Heart right ventricle (tissue), 16 donors: ENCODE results near the gene ZNF208. TPM values are rescaled to one million over a fixed set of nuclear protein-coding genes. Genes with fewer than 3 reads are reported as not detected.
"Not testable (repeated sequence)": the region's sequence is repeated elsewhere in the genome, so short reads cannot be mapped to it uniquely, and the experiment has no call there.

ENCODE experiments used
- ATAC-seq, 8 donors: fragments of 200-7000 bp; cut with Tn5 transposase; one replicate each; pipeline ENCODE4 v1.9.1; 2020; ENCODE audit warnings: mild to moderate bottlenecking in 8 of 8, moderate library complexity in 8 of 8, moderate number of reproducible peaks in 1 of 8
- DNase-seq, 2 donors: peaks; one replicate each; pipeline ENCODE4 v3.0.0-alpha.2; 2020
- H3K27ac ChIP-seq, 10 donors: fragments of 200-600 bp; sonication (generic) in 2 of 10; one replicate each; pipeline versions ENCODE4 v1.5.0 to v1.8.0; 2020 to 2022; ENCODE audit warnings: mild to moderate bottlenecking in 3 of 10
- H3K27me3 ChIP-seq, 7 donors: fragments of 200-600 bp; one replicate each; pipeline ENCODE4 v1.8.0; 2021 to 2022; ENCODE audit warnings: mild to moderate bottlenecking in 2 of 7
- H3K36me3 ChIP-seq, 9 donors: fragments of 200-600 bp; sonication (generic) in 1 of 9; one replicate each; pipeline versions ENCODE4 v1.5.0 to v1.8.0; 2020 to 2022; ENCODE audit warnings: mild to moderate bottlenecking in 2 of 9
- H3K4me1 ChIP-seq, 9 donors: fragments of 200-600 bp; sonication (generic) in 1 of 9; one replicate each; pipeline versions ENCODE4 v1.5.0 to v1.8.0; 2020 to 2022; ENCODE audit warnings: mild to moderate bottlenecking in 4 of 9
- H3K4me3 ChIP-seq, 10 donors: fragments of 200-600 bp; sonication (generic) in 2 of 10; one replicate each; pipeline versions ENCODE4 v1.5.0 to v1.8.0; 2020 to 2022; ENCODE audit warnings: mild to moderate bottlenecking in 7 of 10, moderate library complexity in 2 of 10
- H3K9me3 ChIP-seq, 11 donors: fragments of 200-600 bp in 10 of 11; sonication (generic) in 2 of 11; one replicate each; pipeline versions ENCODE4 v1.5.0 to v1.8.0; 2013 to 2022; ENCODE audit warnings: mild to moderate bottlenecking in 2 of 11, control low read depth in 1 of 11, moderate library complexity in 1 of 11
- WGBS, 2 donors: extraction: QIAGEN DNeasy Blood & Tissue Kit; methylation state at CpG; one replicate each; pipeline ENCODE4 v1.1.7; 2013; ENCODE audit warnings: inconsistent platforms in 1 of 2; 5-methylcytosine and 5-hydroxymethylcytosine counted together
- intact Hi-C, 10 donors: fragments of 100-400 bp; cut with DNase I; formaldehyde crosslinking; loops; one replicate each; pipeline versions ENCODE4 v1.11.1 to v1.14.2; 2022
- polyA plus RNA-seq, 2 donors: library from polyadenylated mRNA; stranded (reverse); fragments of 200-250 nt; gene quantifications; one replicate each; pipeline ENCODE4 v1.2.3, GENCODE V29; 2013
- total RNA-seq, 10 donors: library from RNA; stranded (reverse); fragmentation: NEBNext Ultra II Directional in 3 of 10; extraction: Animal tissue kit (Norgen Biotek cat#: 25700) in 3 of 10; gene quantifications; one replicate each; pipeline versions ENCODE4 v1.2.1 to v1.2.4, GENCODE V29; 2021 to 2023
- TF ChIP-seq, protein P1 (sequence below), 9 donors: fragments of 200-600 bp; sonication (generic) in 2 of 9; IDR thresholded peaks; one replicate each; pipeline versions ENCODE4 v1.5.0 to v1.8.0; 2021 to 2022; ENCODE audit warnings: antibody characterized with exemption in 9 of 9, mild to moderate bottlenecking in 5 of 9, moderate library complexity in 1 of 9
- donor health status: Arrhythmogenic right ventricular cardiomyopathy.
- donor health status: ischemic (EF 13 %, LVEDD 7.1; RV severe dilation, severe dysfunction).
- donor health status: healthy with polysubstance abuse.
- donor health status: DM: no; HTN: yes; CAD: no.
- donor health status: DM: no; HTN: no; CAD: no.
- donor health status: ischemic (EF 25% LVEDD 6.9; RV normal size, moderate dysfunction).
- donor health status: ischemic (EF 25% LVEDD 5.7; RV mildly dilated, moderate dysfunction).
- donor health status: healthy.
- donor health status: DM: yes; HTN: yes; CAD: no.
- donor health status: Ischemic cardiomyopathy.
- donor health status: ischemic (EF 35%, LVEDD 5.7; RV mildly dilated, moderate dysfunction).
- donor health status: nonischemic (EF 11% LVEDD 7.7; RV severe dilation, severe dysfunction).
- donor health status: DM: yes; HTN: yes; CAD: no.
- donor health status: PGD.
- donor health status: ischemic (EF 29% LVEDD 5.4; RV normal size, mild dysfunction).
- donor health status: nonischemic (EF 23%, LVEDD 6.1; RV moderate dilation, normal function).

ZNF208 gene
- total and polyA plus RNA-seq, 12 donors, result 2.8 to 37.9 (median 16.8) TPM

DNA sequence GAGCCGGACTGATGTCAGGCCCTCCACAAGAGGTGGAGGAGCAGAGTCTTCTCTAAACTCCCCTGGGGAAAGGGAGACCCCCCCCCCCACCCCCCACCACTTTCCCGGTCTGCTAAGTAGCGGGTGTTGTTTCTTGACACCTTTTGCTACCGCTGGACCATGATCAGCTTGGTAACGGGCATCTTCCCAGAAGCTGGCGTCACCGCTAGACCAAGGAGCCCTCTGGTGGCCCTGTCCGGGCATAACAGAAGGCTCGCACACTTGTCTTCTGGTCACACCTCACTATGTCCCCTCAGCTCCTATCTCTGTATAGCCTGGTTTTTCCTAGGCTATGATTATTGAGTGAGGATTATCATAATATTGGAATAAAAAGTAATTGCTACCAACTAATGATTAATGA is 120.7 kb downstream of the ZNF208 start:
- 12 to 20% methylated on average over 9 of the region's 9 CpGs for WGBS, 2 donors
- H3K36me3 ChIP-seq, H3K27ac ChIP-seq, H3K4me1 ChIP-seq, ATAC-seq, H3K4me3 ChIP-seq, H3K27me3 ChIP-seq, intact Hi-C loops: not testable (repeated sequence)
- H3K9me3 ChIP-seq, result peaks cover 0 to 19% (median 5%) of the 10 kb centered on the region in 11 donors
- TF ChIP-seq, protein P1, sequence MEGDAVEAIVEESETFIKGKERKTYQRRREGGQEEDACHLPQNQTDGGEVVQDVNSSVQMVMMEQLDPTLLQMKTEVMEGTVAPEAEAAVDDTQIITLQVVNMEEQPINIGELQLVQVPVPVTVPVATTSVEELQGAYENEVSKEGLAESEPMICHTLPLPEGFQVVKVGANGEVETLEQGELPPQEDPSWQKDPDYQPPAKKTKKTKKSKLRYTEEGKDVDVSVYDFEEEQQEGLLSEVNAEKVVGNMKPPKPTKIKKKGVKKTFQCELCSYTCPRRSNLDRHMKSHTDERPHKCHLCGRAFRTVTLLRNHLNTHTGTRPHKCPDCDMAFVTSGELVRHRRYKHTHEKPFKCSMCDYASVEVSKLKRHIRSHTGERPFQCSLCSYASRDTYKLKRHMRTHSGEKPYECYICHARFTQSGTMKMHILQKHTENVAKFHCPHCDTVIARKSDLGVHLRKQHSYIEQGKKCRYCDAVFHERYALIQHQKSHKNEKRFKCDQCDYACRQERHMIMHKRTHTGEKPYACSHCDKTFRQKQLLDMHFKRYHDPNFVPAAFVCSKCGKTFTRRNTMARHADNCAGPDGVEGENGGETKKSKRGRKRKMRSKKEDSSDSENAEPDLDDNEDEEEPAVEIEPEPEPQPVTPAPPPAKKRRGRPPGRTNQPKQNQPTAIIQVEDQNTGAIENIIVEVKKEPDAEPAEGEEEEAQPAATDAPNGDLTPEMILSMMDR (IDR thresholded peaks at IDR 0.05), result peak in 8 of 9 donors; percentile 15 to 51 (median 46)
- peak in 1 of 2 donors; percentile 35 for DNase-seq

DNA sequence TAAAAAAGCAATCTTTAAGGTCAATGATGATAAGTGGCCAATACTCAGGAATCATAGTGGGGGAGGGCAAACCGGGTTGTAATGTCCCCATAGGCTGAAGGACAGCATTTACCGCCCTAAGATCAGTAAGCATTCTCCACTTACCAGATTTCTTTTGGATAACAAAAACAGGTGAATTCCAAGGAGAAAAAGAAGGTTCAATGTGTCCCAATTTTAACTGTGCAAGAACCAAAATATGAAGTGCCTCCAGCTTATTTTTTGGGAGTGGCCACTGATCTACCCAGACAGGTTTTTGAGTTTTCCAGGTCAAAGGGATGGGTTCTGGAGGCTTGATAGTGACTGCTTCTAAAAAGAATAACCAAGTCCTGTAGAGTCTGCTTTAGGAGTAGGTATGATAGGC is 125.2 kb downstream of the ZNF208 start:
- H3K4me1 ChIP-seq, DNase-seq, H3K4me3 ChIP-seq, intact Hi-C loops, H3K27me3 ChIP-seq, ATAC-seq, H3K36me3 ChIP-seq, H3K9me3 ChIP-seq, H3K27ac ChIP-seq: not testable (repeated sequence)
- WGBS, 2 donors, result 46 to 85% methylated on average over 2 of the region's 2 CpGs

DNA sequence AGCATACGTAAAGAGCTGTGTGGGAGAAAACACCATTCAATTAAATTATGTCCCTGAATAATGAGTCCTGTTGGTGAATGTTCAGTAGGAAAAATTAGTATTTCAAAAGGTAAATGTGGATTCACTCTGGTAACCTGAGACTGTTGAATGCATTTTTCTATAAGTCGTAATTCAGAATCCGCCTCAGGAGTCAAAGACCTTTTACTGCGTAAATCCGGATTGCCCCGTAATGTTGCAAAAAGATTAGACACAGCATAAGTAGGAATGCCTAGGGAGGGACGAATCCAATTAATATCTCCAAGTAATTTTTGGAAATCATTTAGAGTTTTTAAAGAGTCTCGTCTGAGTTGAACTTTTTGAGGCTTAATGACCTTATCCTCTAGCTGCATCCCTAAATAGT is 126.0 kb downstream of the ZNF208 start:
- H3K27ac ChIP-seq, H3K9me3 ChIP-seq, ATAC-seq, H3K27me3 ChIP-seq, H3K4me3 ChIP-seq, H3K4me1 ChIP-seq, H3K36me3 ChIP-seq, DNase-seq, intact Hi-C loops: not testable (repeated sequence)
- WGBS, 2 donors, result 87 to 89% methylated on average over 8 of the region's 8 CpGs

DNA sequence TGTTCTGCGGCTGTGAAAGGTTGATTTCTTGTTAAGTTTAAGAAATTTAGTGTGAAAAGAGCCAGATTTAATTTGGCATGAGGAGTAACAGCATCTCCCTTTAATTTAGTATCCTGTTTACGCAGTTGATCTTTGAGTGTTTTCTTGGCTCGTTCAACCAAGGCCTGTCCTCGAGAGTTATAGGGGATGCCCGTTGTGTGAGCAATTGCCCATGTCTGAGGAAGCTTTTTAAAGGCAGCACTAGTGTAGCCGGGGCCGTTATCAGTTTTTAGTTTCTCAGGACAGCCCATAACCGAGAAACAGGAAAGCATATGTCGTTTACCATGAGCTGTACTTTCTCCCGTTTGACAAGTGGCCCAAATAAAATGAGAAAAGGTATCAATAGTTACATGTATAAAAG is 127.2 kb downstream of the ZNF208 start:
- no peak overlapping the region for H3K27ac ChIP-seq
- no peaks in the 10 kb centered on the region for H3K4me1 ChIP-seq
- intact Hi-C loops, result no loop called here
- DNase-seq (no peak), ATAC-seq (no peak)
- no peaks in the 10 kb centered on the region for H3K36me3 ChIP-seq
- 83 to 84% methylated on average over 10 of the region's 10 CpGs for WGBS, 2 donors
- H3K27me3 ChIP-seq, result no peaks in the 10 kb centered on the region
- no peak overlapping the region for H3K4me3 ChIP-seq
- peaks cover 0 to 6% (median 0%) of the 10 kb centered on the region in 11 donors for H3K9me3 ChIP-seq
- TF ChIP-seq, protein P1 (IDR thresholded peaks at IDR 0.05), result no peak

Other genes with a start within 250 kb of the ZNF208 start
- 10 to 100 TPM in 1 of 10 donors, 1 to 10 TPM in 9; 3.2 to 10.3 (median 5.6) TPM for gene ZNF100, start 243.4 kb downstream of the ZNF208 start, total RNA-seq
- 1 to 10 TPM; 1.1 to 2.8 TPM for gene ZNF100, start 243.4 kb downstream of the ZNF208 start, polyA plus RNA-seq
- 1 to 10 TPM; 5.0 to 9.5 (median 7.2) TPM for gene ZNF43, start 174.8 kb downstream of the ZNF208 start, total RNA-seq
- gene ZNF43, start 174.8 kb downstream of the ZNF208 start, polyA plus RNA-seq, result 1 to 10 TPM; 1.9 to 7.2 TPM
- gene ZNF257, start 41.5 kb upstream of the ZNF208 start, total RNA-seq, result 1 to 10 TPM in 8 of 10 donors, under 1 TPM in 2; 0.49 to 4.1 (median 1.2) TPM
- gene ZNF257, start 41.5 kb upstream of the ZNF208 start, polyA plus RNA-seq, result 1 to 10 TPM in 1 of 2 donors, under 1 TPM in 1; 0.36 to 2.6 TPM
- gene ZNF676, start 186.0 kb upstream of the ZNF208 start, total RNA-seq, result 1 to 10 TPM; 1.4 to 6.4 (median 2.6) TPM
- gene ZNF676, start 186.0 kb upstream of the ZNF208 start, polyA plus RNA-seq, result 1 to 10 TPM in 1 of 2 donors, under 1 TPM in 1; 0.45 to 2.9 TPM